AG09309 (cell line): ENCODE measurements around the gene PLXNA1.

Experiments
- DNase-seq: peaks from one replicate; pipeline ENCODE4 v3.0.0-alpha.2; 2010; ENCODE audit warnings: low read depth
- H3K4me3 ChIP-seq: 2 replicates; pipeline ENCODE4 v1.5.1; 2011; ENCODE audit warnings: mild to moderate bottlenecking, low read depth, low read length, moderate library complexity; ENCODE audit not compliant: control insufficient read depth
- TF ChIP-seq, protein P1 (sequence below): IDR thresholded peaks from 2 replicates; pipeline ENCODE4 v1.5.1; 2011; ENCODE audit warnings: mild to moderate bottlenecking, low read depth, low read length, inconsistent platforms; ENCODE audit not compliant: insufficient read depth, control insufficient read depth; ENCODE audit errors: missing control alignments

PLXNA1 gene

DNA sequence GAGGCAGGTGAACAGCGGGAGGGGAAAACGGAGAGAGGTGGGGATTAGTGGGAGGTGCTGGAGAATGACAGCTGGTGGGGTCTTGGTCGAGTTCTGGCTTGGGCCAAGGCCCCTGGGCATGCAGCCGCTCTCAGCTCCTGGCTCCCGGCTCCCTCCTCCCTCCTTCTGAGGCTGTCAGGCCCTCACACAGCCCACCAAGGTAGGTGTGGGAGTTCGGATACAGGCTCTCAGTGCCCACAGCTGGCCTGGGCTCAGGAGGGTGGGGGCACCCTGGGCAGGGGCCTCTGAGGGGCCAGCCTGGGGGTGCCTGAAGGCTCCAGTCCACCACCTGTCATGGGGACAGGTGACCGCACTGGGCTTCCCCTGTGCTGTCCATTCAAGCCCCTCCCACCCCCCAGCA is 39.9 kb downstream of the PLXNA1 start:
- no peak overlapping the region for H3K4me3 ChIP-seq
- DNase-seq: no peak
- TF ChIP-seq, protein P1, sequence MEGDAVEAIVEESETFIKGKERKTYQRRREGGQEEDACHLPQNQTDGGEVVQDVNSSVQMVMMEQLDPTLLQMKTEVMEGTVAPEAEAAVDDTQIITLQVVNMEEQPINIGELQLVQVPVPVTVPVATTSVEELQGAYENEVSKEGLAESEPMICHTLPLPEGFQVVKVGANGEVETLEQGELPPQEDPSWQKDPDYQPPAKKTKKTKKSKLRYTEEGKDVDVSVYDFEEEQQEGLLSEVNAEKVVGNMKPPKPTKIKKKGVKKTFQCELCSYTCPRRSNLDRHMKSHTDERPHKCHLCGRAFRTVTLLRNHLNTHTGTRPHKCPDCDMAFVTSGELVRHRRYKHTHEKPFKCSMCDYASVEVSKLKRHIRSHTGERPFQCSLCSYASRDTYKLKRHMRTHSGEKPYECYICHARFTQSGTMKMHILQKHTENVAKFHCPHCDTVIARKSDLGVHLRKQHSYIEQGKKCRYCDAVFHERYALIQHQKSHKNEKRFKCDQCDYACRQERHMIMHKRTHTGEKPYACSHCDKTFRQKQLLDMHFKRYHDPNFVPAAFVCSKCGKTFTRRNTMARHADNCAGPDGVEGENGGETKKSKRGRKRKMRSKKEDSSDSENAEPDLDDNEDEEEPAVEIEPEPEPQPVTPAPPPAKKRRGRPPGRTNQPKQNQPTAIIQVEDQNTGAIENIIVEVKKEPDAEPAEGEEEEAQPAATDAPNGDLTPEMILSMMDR: no peak

GRCh38 chr3:127025456-127025855 is 42.5 kb downstream of the PLXNA1 start:
- no peak for DNase-seq
- H3K4me3 ChIP-seq: no peak overlapping the region
- TF ChIP-seq, protein P1: no peak

- TF ChIP-seq, protein P1: no peak
- DNase-seq: no peak
- no peak overlapping the region for H3K4me3 ChIP-seq
Observed at GRCh38 chr3:127026036-127026435, 43.1 kb downstream of the PLXNA1 start.

DNA sequence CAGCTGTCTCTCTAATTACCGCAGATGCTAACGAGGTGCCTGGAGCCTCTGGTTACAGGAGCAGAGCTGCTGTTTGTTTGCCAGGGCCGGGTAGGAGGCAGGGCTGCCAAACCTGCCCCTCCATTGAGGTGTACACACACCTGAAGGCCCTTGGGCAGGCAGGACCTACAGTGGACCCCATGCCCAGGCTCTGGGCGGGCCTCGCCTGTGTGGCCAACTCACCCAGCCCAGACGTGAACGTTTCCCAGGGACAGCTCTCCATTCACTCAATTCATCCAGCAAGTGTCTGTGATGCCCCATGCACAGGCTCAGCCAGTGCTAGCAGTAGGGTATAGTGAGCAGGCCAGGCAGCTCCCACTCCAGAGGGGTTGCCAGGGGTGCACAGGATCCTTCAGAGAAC is 43.7 kb downstream of the PLXNA1 start:
- DNase-seq: no peak

DNA sequence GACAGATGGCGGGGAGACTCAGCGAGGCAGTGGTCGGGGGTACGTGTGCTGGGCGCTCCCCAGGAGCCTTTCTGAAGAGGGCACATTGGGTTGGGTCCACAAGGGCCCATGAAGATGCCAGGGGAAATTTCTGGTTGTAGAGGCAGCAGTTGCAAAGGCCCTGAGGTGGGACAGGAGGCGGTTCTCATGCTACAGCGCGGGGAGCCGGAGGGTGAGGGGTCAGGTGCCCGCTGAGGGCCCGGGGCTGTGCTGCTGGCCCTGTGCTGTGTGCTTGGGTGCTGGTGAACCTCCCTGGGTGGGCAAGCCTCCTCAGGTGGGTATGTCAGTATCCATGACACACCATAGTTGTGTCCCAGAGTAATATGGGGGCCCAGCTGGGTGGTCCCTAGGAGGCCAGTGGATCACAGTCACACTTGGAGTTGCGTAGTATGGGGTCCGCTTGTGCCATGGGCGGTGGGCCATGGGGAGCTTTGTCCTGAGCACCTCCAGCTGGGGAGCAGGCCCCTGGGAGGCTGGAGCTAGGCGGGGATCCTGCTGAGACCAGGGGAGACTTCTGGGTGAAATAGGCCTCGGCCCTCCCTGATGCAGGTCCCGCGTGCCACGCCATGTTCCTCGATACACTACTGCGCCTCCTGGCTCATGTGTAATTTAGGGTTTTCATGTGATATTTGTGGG is 44.3 kb downstream of the PLXNA1 start:
- TF ChIP-seq, protein P1: no peak
- DNase-seq: no peak
- H3K4me3 ChIP-seq: no peak overlapping the region

More for the DNA sequence above, 43.7 kb downstream of the PLXNA1 start:
- TF ChIP-seq, protein P1: no peak
- no peak overlapping the region for H3K4me3 ChIP-seq

DNA sequence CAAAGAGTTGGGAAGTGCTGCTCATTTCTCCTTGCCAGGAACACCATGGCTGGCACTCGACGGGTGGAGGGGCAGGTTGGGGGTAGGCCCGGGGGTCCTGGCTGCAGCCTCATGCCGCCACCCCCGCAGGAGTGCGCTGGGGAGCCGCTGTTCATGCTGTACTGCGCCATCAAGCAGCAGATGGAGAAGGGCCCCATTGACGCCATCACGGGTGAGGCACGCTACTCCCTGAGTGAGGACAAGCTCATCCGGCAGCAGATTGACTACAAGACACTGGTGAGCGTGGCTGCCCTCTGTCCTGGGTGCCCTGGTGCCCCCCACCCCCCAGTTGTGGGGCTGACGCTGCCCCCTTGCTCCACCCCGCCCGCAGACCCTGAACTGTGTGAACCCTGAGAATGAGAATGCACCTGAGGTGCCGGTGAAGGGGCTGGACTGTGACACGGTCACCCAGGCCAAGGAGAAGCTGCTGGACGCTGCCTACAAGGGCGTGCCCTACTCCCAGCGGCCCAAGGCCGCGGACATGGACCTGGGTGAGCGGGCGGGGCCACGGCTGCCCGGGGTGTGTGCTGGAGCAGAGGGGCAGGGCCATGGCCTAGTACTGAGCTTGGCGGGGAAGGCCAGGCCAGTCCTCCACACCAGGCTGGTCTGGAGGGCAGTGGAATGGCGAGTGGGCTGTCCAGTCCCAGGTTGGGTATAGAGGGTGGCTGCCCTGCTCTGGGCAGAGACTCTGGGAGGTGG is 45.1 kb downstream of the PLXNA1 start:
- no peak for DNase-seq
- no peak overlapping the region for H3K4me3 ChIP-seq
- TF ChIP-seq, protein P1: no peak
